Left renal pelvis (tissue), 4 donors: ENCODE data around the gene PLEKHA6. TPM values are rescaled to one million over a fixed set of nuclear protein-coding genes. Genes with fewer than 3 reads are reported as not detected.
"Not testable (repeated sequence)": the region's sequence is repeated elsewhere in the genome, so short reads cannot be mapped to it uniquely, and the experiment has no call there.

Experiments used
- DNase-seq, 4 donors: peaks; one replicate each; pipeline ENCODE4 v3.0.0-alpha.2; 2013; ENCODE audit warnings: low read depth in 4 of 4, low spot score in 3 of 4
- polyA plus RNA-seq, 4 donors: library from polyadenylated mRNA; unstranded; fragments of 120-200 nt; gene quantifications; one replicate each; pipeline ENCODE4 v1.2.1, GENCODE V29; 2013; ENCODE audit not compliant: insufficient read length in 4 of 4

The PLEKHA6 gene
- polyA plus RNA-seq, 4 donors = 46.1 to 55.8 (median 46.5) TPM

DNA sequence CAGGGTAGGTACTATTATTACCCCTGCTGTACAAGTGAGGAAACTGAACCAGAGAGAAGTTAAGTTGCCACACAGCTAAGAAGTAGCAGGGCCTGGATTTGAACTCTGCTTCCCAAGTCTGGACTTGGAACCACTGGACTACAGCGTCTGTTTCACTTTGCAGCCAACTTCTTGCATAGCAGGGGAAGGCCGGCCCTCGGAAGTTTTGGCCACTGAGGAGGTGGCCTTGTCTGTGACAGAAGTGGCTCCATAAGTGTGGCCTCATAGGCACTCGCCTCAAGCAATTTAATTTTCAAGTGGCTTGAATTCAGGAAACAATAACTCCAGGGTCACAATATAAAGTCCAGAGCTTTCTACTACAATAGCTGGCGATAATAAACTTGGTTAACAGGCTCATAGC is 41.4 kb downstream of the PLEKHA6 start:
- no peak for DNase-seq

DNA sequence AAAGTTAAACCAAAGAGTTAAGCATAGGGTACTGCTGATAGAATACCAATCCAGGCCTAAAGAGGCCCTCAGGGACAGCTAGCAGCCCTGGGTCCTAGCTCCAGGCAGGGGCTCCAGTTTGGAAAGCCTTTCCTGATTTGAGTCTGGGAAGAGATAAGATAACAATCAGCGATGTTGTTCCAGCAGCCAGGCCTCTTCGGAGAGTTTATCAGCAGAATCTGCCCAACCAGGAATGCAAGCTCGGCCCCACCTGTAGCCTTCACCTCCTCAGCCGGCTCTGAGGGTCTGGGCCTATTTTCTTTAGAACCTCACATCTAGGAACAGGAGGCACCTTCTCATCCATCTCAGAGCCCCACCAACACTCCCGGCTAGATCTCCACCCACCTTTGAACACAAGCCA is 42.6 kb downstream of the PLEKHA6 start:
- DNase-seq = no peak

DNA sequence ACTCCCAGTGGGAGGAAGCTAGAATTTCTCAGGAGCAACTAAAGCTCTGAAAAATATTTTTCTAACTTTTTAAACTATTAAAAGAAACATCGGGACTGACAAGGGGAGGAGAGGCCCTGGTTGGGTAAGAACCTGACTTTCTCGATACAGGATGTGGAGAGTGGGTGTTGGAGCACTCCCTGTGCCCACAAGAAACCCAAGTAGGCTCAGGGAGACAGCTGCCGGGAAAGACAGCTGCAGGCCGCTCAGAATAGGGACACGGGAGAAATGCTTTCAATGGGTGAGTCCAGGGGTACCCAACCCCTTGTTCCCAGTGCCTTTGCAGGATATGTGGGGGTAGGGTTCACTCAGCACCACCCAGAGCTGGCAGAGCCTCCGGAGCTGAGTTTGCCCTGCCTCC is 43.6 kb downstream of the PLEKHA6 start:
- no peak for DNase-seq

DNA sequence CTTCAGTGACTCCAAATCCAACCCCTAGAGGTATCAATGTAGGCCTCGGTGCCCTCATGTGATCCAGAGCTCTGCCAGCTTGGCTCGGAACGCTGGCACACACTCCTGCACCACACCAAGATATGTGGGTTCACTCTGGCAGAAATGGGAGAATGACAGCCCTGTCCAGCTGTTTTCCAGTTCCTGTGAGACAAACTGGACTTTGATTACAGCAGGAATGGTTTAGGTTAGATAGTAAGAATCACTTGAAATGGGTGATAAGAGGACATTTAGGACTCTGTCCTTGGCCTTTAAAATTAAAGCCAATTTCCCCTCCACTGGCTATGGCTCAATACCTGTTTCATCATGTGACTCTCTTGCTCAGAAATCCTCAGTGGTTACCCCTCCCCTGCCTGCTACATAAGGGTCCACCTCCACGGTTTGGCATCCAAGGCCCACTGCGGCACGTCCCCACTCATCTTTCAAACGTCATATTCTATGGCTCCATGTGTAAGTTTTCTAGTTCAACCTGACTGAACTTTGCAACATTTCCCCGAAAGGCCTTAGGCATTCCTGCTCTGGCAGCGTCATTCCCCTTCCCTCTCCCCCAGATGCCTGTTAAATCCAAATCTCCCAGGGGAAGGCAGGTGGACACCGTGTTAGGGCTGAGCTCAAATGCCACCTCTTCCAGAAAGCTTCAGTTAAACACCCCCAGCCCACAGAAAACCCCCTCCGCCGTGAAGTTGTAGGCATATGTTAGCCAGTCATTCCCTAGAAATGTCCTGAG is 44.7 kb downstream of the PLEKHA6 start:
- no peak for DNase-seq

DNA sequence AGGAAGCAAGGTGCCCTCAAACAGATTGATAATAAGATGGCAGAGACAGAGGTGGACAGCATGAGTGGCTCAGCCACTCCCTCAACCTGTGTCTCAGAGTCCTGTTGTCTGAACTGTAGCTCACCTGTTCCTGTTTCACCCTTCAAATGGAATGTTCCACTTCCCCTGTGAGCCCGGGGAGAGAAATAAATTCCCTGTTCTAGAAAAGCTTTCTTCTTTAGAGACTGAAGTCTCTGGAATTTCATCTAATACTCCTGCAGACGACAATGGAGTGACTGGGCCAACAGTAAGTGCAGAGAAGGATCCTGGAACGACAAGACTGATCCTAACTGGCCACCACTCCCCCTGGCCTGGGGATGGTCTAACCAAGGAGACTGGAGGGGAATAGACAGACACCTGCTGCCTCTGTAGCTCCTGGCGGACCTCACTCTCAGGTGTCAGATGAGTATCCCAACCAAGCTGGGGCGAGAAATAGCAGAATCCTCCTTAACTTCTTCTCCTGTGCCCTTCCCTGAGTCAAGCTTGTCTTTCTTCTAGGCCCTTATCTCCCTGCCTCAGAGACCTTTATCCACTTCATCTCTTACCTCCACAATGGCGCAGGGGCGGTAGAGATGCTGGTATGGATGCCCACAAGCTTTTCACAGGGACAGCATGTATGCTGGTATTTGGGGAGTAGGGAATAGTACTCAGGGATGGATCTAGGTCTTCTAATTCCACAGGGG is 45.4 kb downstream of the PLEKHA6 start:
- no peak for DNase-seq

DNA sequence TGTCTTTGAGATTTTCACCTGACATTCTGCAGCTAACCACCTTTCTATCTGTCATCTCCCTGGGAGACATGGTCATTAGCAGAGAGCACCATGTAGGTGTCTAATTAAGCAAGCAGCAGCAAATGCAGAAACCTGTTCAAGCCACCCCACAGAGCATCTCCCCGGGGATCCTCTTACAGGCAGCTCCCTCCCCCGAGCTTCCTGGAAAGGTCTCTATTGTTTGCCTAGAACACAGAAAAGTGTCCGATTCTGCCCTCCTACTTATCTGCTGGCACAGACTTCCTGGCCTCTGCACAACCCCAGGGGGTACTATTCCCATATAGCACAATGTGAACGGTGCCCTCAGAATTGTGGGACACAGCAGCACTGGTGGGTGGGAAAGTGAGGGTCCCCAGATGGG is 46.1 kb downstream of the PLEKHA6 start:
- no peak for DNase-seq

DNA sequence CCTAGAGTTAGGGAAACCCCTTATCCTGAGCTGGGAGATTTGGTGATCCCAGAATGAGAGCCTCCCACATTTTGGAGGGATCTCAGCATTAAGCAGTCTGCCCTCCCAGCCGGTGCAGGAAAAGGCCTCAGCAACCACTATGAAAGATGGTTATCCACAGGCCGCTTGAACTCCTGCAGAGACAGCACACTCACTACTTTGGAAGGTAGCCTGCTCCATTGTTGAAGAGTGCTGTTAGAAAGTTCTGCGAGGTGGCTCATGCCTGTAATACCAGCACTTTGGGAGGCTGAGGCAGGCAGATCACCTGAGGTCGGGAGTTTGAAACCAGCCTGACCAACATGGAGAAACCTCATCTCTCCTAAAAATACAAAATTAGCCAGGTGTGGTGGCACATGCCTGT is 48.8 kb downstream of the PLEKHA6 start:
- DNase-seq = not testable (repeated sequence)

DNA sequence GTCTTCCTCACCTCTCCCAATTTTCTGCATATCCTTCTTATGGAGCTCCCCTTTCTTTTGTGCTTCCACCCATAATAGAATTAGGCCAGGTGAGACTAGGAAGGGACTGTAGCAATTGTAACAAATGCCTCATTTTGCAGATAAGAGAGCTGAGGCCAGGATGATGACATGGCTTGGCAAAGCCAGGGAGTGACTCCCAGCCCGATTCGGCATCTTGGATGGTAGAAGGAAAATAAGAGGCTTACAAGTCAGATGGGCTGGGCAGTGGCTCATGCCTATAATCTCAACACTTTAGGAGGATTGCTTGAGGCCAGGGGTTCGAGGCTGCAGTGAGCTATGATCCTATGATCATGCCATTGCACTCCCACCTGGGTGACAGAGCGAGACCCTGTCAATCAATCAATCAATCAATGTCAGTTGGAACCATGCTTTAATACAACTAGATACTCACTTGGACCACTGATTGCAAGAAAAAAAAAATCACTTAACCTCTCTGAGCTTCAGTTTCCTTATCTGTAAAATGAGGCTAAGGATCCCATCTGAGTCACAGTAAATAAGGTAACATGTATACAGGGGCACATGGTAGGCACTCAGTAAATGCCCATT is 51.6 kb downstream of the PLEKHA6 start:
- DNase-seq = no peak

DNA sequence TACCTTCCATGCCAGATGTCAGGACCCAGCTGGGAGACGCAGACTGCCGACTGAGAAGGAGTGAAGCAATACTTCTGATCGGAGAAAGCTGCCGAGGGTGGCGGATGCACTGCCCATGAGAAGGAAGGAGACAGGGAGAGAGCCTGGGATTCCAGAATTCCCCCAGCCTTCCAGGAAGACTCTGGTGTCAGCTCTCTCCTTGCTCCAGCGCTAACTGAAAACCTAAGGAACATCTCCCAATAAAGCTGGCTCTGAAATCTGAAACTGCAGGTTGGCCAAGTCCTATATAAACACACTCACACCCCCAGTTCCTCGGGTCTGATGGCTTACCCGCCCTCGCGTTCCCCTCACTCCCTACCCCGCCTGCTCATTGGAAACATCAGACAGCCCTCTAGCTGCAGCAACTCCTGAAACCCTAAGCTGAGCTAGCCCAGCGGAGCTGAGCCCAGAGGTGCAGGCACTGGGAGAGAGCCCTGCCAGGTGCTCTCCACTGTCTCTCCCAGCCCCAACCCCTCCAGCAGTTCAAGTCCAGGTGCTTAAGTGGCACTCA is 52.3 kb downstream of the PLEKHA6 start:
- peak in 1 of 4 donors; percentile 55 for DNase-seq

DNA sequence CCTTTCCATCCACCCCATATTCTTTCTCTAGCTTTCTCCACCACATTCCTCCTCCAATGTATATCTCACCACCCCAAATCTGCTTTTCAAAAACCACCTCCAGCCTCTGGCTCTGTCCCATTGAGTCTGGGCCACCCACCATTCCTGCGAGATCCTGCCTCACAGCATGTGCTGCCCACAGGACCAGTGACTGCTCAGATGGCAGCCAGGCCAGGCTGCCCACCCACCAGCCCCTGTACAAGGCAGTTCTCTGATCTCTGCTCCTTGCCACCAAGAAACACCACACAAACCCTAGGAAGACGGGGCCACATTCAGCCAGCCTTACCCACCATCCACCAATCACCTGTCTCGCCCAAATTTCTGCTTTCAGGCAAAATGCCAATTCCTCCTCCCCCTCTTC is 53.7 kb downstream of the PLEKHA6 start:
- no peak for DNase-seq

DNA sequence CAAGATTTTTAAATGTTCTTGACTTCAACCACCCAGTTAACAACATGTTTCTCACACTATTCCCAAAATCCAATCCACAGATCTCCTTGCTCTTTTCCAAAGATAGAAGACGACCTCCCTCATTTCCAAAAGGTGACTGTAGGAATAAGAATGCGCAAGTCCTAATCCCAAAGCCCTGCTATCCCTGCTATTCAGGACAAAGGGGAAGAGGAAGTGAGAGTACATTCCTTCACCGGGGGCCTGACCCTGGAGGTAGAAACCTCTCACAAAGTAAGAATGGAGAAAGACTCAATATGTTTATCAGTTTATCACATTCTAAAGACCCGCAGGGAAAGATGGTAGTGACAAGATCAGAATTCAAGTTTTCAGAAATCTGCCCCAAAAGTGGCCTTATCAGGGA is 55.7 kb downstream of the PLEKHA6 start:
- DNase-seq = no peak

DNA sequence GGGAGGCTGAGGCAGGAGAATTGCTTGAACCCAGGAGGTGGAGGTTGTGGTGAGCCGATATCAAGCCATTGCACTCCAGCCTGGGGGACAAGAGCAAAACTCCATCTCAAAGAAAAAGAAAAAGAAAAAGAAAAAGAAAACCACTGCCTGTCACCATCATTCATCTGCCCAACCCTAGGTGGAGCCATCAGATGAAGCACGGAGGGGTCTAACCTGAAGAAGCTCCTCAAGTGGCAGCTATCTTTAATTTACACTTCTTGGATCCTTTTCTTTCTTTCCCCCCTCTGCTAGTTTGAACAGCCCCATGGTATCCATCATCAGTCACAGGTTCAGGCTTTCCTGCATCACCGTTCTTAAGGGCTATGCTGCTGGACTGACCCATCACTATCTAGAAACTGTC is 57.0 kb downstream of the PLEKHA6 start:
- DNase-seq = no peak

DNA sequence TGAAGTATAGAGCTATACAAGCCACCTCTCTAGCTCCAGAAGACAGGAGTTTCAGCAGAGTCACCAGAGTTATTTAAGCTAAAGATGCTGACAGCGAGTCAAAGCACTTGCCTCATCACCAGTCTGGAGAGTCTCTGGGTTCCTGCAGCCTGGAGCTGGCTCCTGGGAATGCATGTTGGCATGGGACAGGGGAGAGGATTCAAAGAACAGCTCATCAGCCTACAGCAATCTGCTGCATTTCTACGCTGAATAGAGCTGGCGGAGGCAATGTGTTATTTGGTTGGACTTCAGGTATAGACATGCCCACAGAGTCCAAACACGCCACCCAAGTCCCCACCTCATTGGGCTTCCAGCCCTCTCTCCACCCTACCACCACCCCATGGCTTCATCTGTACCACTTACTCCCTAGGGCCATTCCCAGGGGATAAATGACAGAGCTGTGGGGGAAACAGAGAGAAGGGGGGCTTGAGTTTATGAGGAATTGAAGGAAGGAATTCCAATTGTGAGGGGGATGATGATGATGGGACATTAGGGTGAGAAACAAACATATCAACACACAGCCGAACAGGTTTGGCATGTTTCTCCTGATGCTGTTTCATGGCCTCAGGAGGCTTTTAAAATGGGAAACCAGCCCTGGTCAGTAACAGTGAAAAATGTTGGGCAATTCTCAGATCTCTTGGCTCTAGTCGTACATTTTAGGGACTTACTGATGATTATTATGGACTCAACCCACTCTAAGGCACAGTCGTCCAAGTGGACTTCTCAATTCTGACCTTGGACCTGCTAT is 58.4 kb downstream of the PLEKHA6 start:
- no peak for DNase-seq

DNA sequence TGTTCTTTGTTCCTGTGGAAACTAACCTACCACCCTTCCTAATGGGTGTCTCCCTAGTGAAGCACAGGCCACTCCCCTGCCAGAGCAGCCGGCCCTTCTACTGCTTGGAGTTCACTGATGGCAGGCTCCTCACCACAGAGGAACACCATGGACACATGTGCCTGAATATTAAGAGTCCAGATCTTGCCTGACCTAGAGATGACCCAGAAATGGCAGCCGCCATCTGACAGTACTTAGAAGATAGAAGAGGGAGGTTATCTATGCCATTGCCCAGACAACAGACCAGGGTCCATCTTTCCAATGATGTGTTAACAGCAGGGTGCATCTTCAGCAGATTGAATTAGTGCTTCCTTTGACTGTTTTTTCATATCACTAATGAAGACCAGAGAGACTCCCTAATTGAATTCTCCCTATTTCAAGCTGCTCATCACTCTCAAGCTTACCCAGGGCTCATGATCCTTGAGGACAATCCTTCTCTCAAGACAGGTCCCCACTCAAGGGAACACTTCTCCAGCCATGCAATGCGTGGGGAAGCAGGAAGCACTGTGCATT is 59.8 kb downstream of the PLEKHA6 start:
- no peak for DNase-seq

DNA sequence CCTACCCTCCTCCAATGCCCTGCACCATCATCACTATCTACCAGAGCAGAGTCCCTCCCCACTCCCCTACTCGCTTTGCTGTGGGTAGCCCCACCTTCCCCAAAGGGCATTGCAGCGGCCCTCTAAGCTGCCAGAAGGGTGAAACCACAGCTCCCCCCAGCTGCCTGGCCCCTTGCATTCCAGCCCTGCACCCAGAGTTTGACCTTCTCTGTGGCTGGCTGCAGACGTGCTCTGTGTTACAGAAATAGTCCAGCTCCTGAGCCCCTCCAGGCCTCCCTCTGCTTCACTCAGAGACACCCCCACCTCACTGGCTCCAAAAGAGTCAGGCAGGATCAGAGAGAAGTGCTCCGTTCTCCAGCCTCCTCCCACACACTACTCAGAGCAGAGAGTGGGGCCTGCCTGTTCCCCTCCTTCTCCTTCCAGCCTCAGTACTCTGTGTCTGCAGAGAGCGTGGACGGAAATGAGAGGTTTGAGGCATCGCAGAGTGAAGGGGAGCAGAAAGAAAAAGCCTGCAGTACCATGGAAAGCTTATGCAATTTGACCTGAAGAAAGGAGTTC is 63.2 kb downstream of the PLEKHA6 start:
- no peak for DNase-seq

DNA sequence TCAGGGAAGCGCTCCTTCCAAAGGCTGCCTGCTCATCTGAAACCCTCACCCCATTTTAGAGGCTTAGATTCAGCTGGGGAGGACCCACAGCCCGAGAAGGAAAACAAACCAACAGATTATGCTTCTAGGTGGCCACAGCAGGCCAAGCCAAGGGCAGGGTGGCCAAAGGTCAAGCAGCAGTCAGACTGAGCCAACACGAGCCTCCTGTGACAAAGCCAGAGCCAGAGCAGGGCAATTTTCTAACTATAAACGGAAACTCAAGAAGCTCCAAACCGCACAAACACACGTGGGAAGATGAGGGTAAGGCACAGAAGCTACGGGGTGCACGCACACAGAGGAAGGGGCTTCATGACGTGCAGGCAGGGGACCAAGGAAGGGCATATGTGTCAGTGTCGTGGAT is 64.1 kb downstream of the PLEKHA6 start:
- no peak for DNase-seq

DNA sequence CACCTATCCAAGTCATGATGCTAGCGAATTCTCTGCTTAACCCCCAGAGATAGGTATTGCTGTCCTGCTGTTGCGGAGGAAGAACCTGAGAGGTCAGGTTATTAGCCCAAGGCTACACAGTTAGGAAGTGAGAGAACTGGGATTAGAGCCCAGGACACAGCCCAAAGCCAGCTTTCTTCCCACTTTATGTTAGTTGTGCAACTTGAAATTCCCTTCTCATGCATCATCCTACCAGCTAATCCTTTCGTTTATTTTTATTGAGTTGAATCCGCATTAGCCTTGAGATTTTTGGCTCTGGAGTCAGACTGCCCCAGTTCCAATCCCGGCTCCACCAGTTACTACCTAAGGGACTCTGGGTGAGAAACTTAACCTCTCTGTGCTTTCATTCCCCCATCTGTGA is 65.4 kb downstream of the PLEKHA6 start:
- no peak for DNase-seq

DNA sequence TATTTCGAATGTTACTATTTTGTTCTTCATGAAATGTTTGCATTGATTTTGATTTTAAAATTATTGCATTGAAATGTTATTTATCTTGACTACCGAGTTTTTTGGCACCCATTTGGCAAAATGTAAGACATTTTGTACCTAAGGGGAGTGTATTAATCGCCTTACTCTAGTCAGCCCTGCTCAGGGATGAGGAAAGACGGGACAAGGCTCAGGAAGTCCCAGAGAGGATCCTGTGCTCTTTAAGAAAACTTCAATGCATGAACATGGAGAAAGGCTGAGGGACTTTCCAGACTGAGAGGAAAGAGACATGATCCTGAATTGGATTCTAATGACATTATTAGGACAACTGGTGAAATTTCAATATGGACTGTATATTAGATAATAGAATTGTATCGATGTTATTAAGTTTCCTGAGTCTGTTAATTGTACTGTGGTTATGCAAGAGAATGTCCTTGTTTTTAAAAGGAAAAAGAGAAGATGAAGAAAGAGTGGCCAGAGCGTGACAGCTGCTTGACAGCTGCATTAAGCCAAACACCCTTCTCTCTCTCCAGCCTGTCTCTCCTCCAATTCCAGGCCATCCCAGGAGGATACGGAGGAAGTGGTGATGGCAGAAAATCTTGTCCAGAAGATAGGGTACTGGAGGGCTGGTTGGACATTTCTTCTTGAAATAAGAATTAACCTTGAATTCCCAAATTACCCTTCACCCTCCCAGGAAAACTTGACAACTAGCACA is 66.0 kb downstream of the PLEKHA6 start:
- DNase-seq = no peak

DNA sequence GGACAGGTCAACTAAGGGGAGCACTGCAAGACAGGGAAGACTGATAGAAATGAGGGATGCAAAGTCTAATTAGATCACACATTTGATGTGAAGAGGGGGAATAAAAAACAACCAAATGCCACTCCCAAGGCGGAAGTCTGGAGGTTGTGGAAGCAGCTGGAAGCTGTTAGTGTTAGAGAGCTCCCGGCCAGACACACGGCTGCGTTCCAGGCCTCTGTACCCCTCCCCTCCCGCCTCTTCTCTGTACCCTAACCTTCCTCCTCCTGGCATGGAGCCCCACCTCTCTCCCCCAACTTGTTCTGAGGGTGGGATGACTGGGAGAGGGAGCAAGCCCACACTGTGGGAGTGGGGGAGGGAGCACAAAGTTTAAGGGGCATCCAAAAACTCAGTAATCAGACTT is 67.0 kb downstream of the PLEKHA6 start:
- DNase-seq = no peak

DNA sequence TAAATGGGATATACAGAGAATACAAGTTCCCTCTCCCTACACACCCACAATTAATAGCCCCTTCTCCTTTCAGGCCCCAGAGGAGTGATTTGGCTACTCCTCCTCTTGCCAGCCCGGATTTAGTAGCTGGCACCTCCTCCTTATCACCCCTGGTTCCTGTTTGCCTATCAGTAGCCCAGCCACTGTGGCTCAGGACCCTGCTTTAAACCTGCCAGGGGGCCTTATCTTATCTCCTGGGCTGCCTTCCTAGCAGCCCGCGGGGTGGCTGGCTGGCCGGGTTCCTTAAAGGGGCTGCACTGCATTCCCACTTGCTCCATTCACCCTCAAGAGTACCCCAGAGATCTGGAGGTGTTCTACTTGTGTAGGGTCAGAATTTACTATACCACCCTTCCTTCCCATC is 70.4 kb downstream of the PLEKHA6 start:
- DNase-seq = no peak
